ENCODE data around the gene RANBP3.
"Not testable (repeated sequence)": the region's sequence is repeated elsewhere in the genome, so short reads cannot be mapped to it uniquely, and the experiment has no call there.

The RANBP3 gene

GRCh38 chr19:5877882-5878281 lies 100.1 kb downstream of the RANBP3 start:
- no peak for DNase-seq

GRCh38 chr19:5877427-5877826 lies 100.5 kb downstream of the RANBP3 start:
- DNase-seq = no peak

GRCh38 chr19:5874496-5874895 lies 103.4 kb downstream of the RANBP3 start:
- not testable (repeated sequence) for DNase-seq

- no peak for DNase-seq
These were observed 104.2 kb downstream of the RANBP3 start for GRCh38 chr19:5873617-5874199.

- no peak for DNase-seq
These were observed 107.0 kb downstream of the RANBP3 start for GRCh38 chr19:5870986-5871394.

- no peak for DNase-seq
These were observed 110.5 kb downstream of the RANBP3 start for GRCh38 chr19:5867201-5868136.

All from NK-92 treated with Interleukin-12 subunit alpha and Interleukin-12 subunit beta, amount 100 ng/mL, for 24 hours (cell line).